Measurements from ENCODE around the gene RARS2.

Gene RARS2

DNA sequence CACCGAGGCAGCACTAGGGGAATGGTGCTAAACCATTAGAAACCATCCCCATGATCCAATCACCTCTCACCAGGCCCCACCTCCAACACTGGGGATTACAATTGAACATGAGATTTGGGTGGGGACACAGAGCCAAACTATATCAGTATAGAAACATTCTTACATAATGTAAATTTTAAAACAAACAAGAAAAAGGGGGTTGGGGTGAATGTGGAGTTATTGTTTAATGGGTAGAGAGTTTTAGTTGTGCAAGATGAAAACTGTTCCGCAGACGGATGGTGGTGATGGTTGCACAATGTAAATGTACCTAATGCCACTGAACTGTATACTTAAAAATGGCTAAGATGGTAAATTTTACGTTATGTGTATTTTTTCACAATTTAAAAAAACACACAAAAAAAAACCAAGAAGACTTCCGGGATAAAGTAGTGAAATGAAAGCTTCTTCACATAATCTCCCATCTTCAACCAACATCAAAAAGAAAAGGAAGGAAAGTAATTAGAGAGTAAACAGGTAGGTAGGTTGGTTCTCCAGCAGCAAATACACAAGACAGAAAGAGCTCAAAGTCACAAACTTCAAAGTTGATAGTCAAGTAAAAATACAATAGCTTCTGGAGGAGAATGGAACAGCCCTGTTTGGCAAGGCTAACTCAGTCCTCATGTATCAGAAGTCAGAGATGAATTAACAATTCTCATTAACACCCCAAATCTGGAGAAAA is 16.3 kb downstream of the RARS2 start:
- DNase-seq: no peak

- no peak for DNase-seq
These were observed 16.9 kb downstream of the RARS2 start for GRCh38 chr6:87572883-87573282.

DNA sequence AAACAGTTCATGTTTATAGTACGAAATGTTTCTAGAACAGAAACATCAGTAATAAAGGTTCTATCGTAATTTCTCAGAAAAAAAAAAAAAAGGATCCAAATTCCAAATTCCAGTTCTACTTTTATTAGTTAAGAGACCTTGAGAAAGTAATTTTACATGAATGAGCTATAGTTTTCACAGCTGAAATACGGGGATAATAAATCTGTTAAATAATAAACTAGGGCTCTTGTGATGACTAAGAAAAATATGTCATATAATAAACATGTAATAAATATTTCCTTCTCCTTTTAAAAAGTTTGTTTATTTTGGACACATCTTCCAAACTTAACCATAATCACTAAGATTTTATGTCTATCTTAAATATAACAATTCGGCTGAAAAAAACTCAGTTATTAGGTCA is 17.8 kb downstream of the RARS2 start:
- no peak for DNase-seq

DNA sequence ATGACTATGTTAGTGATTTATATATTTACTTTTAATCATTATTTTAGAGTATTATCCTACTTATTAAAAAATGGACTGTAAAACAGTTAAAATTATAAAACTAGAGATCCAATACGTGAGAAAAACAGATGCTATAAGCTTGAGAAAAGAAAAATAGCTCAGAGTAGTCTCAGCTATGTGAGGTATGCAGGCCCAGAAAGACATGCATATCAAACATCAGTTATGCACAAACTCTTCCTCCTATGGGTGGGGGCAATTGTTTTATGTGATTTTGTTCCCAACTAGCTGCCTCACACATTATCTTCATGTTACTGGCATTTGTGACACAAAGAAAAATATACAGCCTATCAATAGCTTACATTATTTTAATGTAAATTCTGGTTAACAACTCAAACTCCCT is 28.8 kb downstream of the RARS2 start:
- no peak for DNase-seq

- DNase-seq: no peak
These were observed 31.3 kb downstream of the RARS2 start for GRCh38 chr6:87558446-87558845.

GRCh38 chr6:87555506-87555905 is 34.3 kb downstream of the RARS2 start:
- no peak for DNase-seq

- DNase-seq: no peak
These were observed 36.5 kb downstream of the RARS2 start for GRCh38 chr6:87553159-87553765.

DNA sequence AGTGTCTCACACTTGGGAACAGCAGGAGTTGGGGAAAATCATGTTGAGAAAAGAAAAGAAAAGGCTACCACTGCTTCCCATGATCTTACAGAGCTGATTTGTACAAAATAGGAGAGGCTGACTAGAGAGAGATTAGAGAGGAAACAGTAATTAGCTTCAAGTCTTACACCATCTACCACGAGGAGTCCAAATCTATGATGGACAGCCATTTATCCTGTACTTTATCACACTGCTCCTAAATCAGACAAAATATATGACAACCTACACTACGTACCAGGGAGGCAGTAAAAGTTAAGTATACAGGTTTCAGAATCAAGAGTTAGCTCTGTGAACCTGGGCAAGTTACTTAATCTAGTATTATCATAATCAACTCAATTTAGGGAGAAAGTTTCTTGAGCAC is 38.0 kb downstream of the RARS2 start:
- DNase-seq: no peak

DNA sequence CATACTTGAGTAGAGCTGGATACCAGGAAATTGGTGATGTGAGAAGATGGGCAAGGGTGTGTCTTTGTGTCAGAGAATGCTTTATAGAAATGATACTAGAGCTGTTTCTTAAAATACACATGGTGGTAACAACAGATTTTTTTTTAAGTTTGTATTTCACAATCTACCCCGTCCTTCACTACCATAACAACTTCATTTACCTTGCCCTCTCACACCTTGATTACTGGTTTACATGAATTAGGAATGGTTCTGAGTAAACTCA is 45.4 kb downstream of the RARS2 start:
- DNase-seq: no peak

DNA sequence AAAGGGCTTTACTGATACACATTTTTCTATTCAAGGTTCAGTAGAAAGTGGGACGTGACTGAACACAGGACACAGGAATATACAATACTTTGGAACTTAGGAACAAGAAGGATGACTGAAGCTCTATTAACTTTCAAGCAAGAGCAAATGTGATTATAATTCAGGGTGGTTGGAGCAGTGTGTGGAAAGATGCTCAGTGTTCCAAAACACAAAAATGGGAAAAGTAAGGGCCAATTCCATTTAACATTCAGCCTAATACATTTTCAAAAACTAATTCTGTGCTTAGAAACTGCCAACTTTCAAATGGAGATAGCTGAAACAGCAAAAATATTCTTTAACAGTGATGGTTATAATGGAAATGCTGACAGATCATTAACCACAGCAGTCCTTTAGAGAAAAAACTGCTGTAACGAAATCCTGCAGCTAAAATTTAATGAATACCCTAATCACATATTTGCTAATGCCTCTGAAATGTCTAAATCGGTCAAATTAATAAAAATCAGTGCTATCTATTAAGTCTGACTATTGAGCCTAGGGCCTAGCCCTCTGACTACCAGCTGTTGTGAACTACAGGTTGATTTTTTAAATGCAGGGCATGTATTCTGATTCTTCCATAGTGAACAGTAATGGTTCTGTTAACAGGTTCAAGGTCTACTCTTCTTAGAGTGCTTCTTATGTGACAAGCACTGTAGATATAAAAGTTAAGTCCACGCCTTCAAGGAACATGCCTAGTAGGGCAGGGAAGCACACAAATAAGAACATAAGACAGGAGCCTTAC is 45.9 kb downstream of the RARS2 start:
- no peak for DNase-seq

DNA sequence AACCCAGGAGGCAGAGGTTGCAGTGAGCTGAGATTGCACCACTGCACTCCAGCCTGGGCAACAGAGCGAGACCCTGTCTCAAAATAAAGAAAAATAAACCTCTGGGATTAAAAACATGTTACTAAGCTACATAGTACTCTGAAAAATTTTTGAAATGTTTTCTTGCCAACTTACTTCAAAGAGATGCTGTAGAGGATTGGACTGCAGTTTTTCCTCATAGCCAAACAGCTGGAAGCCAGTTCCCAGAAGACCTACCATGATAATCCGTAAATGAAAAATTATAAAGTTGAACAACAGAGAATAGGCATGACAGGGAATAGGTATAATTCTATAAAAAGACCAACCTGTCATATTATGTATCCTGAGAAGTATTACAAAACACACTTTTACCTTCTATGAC is 48.0 kb downstream of the RARS2 start:
- no peak for DNase-seq

DNA sequence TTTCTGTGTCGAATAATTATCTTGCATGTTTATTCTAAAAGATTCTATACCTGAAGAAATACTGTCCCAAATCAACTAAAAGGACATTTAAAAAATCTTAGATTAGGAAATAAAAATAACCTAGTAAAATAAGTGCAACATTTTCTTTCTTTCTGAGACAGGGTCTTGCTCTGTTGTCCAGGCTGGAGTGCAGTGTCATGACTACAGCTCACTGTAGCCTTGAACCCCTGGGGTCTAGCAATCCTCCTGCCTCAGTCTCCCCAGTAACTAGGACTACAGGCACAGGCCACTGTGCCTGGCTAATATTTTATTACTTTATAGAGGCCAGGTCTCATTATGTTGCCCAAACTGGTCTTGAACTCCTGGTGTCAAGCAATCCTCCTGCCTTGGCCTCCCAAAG is 48.7 kb downstream of the RARS2 start:
- DNase-seq: no peak

DNA sequence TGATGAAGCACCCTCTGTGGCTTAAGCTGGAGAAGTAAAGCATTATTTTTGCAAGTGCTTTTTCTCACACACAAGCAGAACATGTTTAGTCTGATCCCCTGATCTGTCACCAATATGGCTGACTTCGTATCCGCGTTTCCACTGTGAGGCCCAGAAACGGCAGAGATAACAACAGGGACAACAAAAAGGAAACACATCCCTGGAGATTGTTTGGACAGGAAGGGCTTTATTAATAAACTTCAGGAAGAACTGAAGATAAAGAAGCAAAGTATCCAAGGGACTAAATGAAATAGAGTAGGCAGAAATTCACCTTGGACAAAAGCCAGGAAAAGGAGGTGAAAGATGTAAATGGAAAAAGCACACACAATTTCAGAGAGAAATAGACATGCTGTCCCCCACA is 49.2 kb downstream of the RARS2 start:
- no peak for DNase-seq

DNA sequence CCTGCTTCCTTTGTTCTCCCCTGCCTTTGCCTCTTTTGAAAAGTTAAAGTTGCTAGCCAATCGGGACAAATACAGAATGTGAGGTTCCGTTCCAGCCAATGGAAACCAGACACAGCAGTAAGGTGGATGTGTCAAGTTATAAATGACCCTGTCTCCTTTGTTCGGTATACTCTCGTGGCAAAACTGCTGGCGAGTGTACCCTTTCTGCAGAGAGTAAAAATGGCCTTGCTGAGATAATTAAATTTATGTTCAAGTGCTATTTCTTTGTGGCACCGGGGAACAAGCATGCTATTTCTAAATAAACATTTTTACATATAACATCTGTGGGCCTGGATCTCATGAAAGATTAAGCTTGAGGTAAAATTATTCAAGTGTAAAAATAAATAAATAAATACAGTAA is 50.2 kb downstream of the RARS2 start:
- no peak for DNase-seq

DNA sequence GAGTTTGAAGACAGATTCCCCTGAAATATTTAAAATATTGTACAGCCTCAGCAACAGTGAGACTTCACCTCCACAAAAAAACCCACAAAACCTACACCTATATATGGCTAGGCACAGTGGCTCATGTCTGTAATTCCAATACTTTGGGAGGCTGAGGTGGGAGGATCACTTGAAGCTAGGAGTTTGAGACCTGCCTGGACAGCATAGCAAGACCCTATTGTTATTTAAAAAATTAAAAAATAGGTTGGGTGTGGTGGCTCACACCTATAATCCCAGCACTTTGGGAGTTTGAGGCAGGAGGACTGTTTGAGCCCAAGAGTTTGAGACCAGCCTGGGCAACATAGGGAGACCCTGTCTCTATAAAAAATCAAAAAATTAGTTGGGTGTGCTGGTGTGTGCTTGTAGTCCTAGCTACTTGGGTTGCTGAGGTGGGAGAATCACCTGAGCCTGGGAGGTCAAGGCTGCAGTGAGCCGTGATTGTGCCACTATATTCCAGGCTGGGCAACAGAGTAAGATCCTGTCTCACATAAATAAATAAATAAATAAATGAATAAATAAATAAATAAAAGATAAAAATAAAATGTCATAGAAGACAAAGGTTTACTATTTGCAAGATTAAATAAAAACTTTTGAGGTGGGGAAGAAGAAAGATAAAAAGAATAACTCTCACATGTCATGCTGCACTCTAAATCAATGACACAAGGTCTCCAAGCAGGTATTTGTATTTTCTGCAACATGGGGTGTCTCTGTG is 51.1 kb downstream of the RARS2 start:
- no peak for DNase-seq

- DNase-seq: no peak
These were observed 55.3 kb downstream of the RARS2 start for GRCh38 chr6:87534377-87535047.

DNA sequence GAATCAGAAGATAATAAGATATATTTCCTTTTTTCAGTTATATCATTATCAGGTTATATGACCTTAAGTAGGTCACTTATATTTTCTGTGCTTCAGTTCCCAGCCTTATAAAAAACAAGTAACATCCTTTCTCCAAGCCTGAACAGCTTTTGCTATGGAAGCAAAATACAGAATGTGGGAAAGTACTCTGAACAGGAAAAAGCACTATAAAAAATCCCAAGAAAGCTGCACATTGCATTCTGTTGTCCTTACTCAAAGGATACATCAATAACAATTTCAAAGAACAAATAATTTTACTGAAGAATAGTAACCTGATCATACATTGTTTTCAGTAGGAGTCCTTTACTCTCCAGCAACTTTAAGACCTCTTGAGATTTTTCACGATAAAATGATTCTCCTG is 60.6 kb downstream of the RARS2 start:
- DNase-seq: no peak

- DNase-seq: no peak
These were observed 67.1 kb downstream of the RARS2 start for GRCh38 chr6:87522686-87523085.

- DNase-seq: no peak
These were observed 71.3 kb downstream of the RARS2 start for GRCh38 chr6:87518453-87518852.

GRCh38 chr6:87514831-87515230 is 75.0 kb downstream of the RARS2 start:
- DNase-seq: no peak

DNA sequence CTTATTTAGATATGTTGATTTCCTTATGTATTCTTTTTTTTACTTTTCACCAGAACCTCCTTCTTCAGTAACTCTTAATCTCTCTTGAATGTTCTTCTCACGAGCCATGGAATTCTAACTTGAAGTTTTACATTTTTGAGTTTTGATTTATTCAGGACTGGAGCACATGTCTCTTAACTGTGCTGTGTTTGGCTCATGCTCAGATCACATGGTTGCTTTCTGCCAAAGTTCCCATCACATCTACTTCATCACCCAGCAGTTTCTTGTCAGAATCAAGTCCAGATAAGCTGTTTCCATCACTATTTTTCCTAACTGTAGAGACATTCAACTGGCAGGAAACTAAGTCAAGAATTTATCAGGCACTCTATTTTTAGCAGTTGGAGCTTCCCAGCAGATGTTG is 85.3 kb downstream of the RARS2 start:
- DNase-seq: no peak

Data from hypothalamus (tissue), 51 donors.